Inflammatory macrophage (primary cell): Measurements from ENCODE around the gene KLK10.

Experiments used
- DNase-seq, 2 donors: peaks; one replicate each; pipeline ENCODE4 v3.0.0-alpha.2; 2020 to 2022

KLK10 gene

GRCh38 chr19:51025809-51026553 lies 6.5 kb upstream of the KLK10 start:
- DNase-seq, result no peak

GRCh38 chr19:51025401-51025800 lies 5.9 kb upstream of the KLK10 start:
- DNase-seq, result no peak

GRCh38 chr19:51024924-51025323 lies 5.4 kb upstream of the KLK10 start:
- no peak for DNase-seq

- no peak for DNase-seq
Measured at GRCh38 chr19:51023946-51024345, 4.4 kb upstream of the KLK10 start.

GRCh38 chr19:51022526-51022925 lies 3.0 kb upstream of the KLK10 start:
- DNase-seq, result no peak

- DNase-seq, result peak; percentile 46 to 47
Measured at GRCh38 chr19:51020988-51021651, 1.6 kb upstream of the KLK10 start.

- no peak for DNase-seq
Measured at GRCh38 chr19:51018745-51019543, 565 bp downstream of the KLK10 start.

GRCh38 chr19:51016798-51017683 lies 2.5 kb downstream of the KLK10 start:
- peak; percentile 53 to 59 for DNase-seq

GRCh38 chr19:51015691-51016267 lies 3.7 kb downstream of the KLK10 start:
- DNase-seq, result no peak

- DNase-seq, result no peak
Measured at GRCh38 chr19:51014242-51014641, 5.3 kb downstream of the KLK10 start.

- no peak for DNase-seq
Measured at GRCh38 chr19:51012661-51013190, 6.8 kb downstream of the KLK10 start.

- DNase-seq, result no peak
Measured at GRCh38 chr19:51010066-51010795, 9.3 kb downstream of the KLK10 start.

- DNase-seq, result no peak
Measured at GRCh38 chr19:51009061-51009891, 10.2 kb downstream of the KLK10 start.

- DNase-seq, result no peak
Measured at GRCh38 chr19:51007488-51007887, 12.0 kb downstream of the KLK10 start.

- no peak for DNase-seq
Measured at GRCh38 chr19:51006406-51006805, 13.1 kb downstream of the KLK10 start.

- no peak for DNase-seq
Measured at GRCh38 chr19:51005248-51005647, 14.3 kb downstream of the KLK10 start.

- no peak for DNase-seq
Measured at GRCh38 chr19:51003316-51003715, 16.2 kb downstream of the KLK10 start.

- peak in 1 of 2 donors; percentile 10 for DNase-seq
Measured at GRCh38 chr19:51002542-51003311, 16.8 kb downstream of the KLK10 start.

- DNase-seq, result no peak
Measured at GRCh38 chr19:51002089-51002532, 17.4 kb downstream of the KLK10 start.
